Esophagus muscularis mucosa (tissue), 4 donors: ENCODE measurements around the gene CCDC159. TPM values are rescaled to one million over a fixed set of nuclear protein-coding genes. Genes with fewer than 3 reads are reported as not detected.
"Not testable (repeated sequence)": the region's sequence is repeated elsewhere in the genome, so short reads cannot be mapped to it uniquely, and the experiment has no call there.

Source experiments
- DNase-seq: peaks from one replicate; pipeline ENCODE4 v3.0.0-alpha.2; 2017; ENCODE audit errors: extremely low spot score
- H3K27ac ChIP-seq, 4 donors: fragments of 200-600 bp; sonication (generic); replicated peaks in 1 of 4; 1 replicate in 3 of 4; 2 replicates in 1 of 4; pipeline ENCODE4 v1.5.1; 2016 to 2019; ENCODE audit warnings: mild to moderate bottlenecking in 1 of 4
- H3K27me3 ChIP-seq, 4 donors: fragments of 200-600 bp; sonication (generic); one replicate each; pipeline versions ENCODE4 v1.5.1 to v1.6.0; 2016 to 2019
- H3K36me3 ChIP-seq, 4 donors: fragments of 200-600 bp; sonication (generic); one replicate each; pipeline ENCODE4 v1.5.1; 2016 to 2019
- H3K4me1 ChIP-seq, 4 donors: fragments of 200-600 bp; sonication (generic); one replicate each; pipeline ENCODE4 v1.5.1; 2016 to 2019
- H3K4me3 ChIP-seq, 4 donors: fragments of 200-600 bp; sonication (generic); 1 replicate in 2 of 4; 2 replicates in 2 of 4; pipeline ENCODE4 v1.5.1; 2016 to 2019; ENCODE audit warnings: mild to moderate bottlenecking in 4 of 4, moderate library complexity in 1 of 4
- H3K9me3 ChIP-seq, 4 donors: fragments of 200-600 bp; sonication (generic); 1 replicate in 3 of 4; 2 replicates in 1 of 4; pipeline ENCODE4 v1.5.1; 2016 to 2019
- EP300 ChIP-seq: sonication (generic); formaldehyde crosslinking; IDR thresholded peaks from one replicate; pipeline ENCODE4 v1.6.1; 2017; ENCODE audit warnings: antibody characterized with exemption
- POLR2A ChIP-seq: fragments of 450-650 bp; IDR thresholded peaks from one replicate; pipeline ENCODE4 v1.6.1; 2017; ENCODE audit warnings: antibody characterized with exemption, moderate library complexity, mild to moderate bottlenecking, low read depth
- POLR2AphosphoS5 ChIP-seq, 2 donors: sonication (generic); formaldehyde crosslinking; IDR thresholded peaks; one replicate each; pipeline ENCODE4 v1.6.1; 2017; ENCODE audit warnings: antibody characterized with exemption in 2 of 2
- WGBS: methylation state at CpG from one replicate; pipeline ENCODE4 v1.1.5; 2018; 5-methylcytosine and 5-hydroxymethylcytosine counted together
- intact Hi-C: fragments of 100-400 bp; cut with DNase I; formaldehyde crosslinking; loops from one replicate; pipeline ENCODE4 v1.15.1; 2023
- total RNA-seq, 4 donors: library from RNA; depleted of rRNA; stranded (reverse); fragments of >200 nt; gene quantifications; one replicate each; pipeline versions ENCODE4 v1.1.0 to v1.2.1, GENCODE V29; 2016
- TF ChIP-seq, protein P1 (sequence below), 3 experiments: fragments of 200-600 bp in 2 of 3; fragments of 450-650 bp in 1 of 3; sonication (generic) in 2 of 3; IDR thresholded peaks; one replicate each; pipeline ENCODE4 v1.5.1; 2017 to 2019; ENCODE audit warnings: antibody characterized with exemption in 3 of 3, mild to moderate bottlenecking in 2 of 3, moderate library complexity in 1 of 3

The CCDC159 gene
- total RNA-seq, 4 donors from 2014 or later: 8.3 to 17.6 (median 13.8) TPM

DNA sequence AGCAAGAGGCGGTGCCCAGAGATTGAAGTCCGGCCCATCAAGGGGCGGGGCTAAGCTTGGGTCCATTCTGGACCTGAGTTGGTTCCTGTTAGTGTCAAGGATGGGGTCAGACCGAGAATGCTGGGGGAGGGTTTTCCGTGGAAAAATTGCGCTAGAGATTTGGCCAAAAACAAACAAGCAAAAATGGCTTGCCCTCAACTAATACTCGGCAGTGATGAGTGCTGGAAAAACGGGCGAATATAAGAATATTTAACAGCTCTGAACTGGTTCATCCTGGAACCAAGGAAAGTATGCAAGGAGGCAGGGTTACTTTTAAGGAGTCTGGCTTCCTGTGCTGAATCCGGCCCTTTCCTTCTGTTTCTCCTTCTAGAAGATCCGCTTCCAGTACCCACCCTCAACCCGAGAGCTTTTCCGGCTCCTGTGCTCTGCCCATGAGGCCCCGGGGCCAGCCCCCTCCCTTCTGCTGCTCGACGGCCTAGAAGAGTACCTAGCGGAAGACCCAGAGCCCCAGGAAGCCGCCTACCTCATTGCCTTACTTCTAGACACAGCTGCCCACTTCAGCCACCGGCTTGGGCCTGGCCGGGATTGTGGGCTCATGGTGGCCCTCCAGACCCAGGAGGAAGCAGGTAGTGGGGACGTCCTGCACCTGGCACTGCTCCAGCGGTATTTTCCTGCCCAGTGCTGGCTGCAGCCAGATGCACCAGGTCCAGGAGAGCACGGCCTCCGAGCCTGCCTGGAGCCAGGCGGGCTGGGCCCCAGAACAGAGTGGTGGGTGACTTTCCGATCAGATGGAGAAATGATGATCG lies 29.0 kb downstream of the CCDC159 start:
- TF ChIP-seq POLR2AphosphoS5 (IDR thresholded peaks at IDR 0.05): peak; percentile 84 to 90
- TF ChIP-seq, protein P1, sequence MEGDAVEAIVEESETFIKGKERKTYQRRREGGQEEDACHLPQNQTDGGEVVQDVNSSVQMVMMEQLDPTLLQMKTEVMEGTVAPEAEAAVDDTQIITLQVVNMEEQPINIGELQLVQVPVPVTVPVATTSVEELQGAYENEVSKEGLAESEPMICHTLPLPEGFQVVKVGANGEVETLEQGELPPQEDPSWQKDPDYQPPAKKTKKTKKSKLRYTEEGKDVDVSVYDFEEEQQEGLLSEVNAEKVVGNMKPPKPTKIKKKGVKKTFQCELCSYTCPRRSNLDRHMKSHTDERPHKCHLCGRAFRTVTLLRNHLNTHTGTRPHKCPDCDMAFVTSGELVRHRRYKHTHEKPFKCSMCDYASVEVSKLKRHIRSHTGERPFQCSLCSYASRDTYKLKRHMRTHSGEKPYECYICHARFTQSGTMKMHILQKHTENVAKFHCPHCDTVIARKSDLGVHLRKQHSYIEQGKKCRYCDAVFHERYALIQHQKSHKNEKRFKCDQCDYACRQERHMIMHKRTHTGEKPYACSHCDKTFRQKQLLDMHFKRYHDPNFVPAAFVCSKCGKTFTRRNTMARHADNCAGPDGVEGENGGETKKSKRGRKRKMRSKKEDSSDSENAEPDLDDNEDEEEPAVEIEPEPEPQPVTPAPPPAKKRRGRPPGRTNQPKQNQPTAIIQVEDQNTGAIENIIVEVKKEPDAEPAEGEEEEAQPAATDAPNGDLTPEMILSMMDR (IDR thresholded peaks at IDR 0.05): no peak
- DNase-seq: no peak
- 8% methylated on average over 21 of the region's 27 CpGs for WGBS
- Histone ChIP-seq H3K27ac (peak overlapping the region; percentile 84 to 95 (median 90)), H3K4me3 (peak overlapping the region; percentile 59 to 78 (median 66)), H3K9me3 (no peaks in the 10 kb centered on the region), H3K4me1 (peaks cover 32 to 52% (median 50%) of the 10 kb centered on the region in 4 donors), H3K27me3 (no peaks in the 10 kb centered on the region), H3K36me3 (peaks cover 0 to 12% (median 4%) of the 10 kb centered on the region in 4 donors)
- intact Hi-C loops: no loop called here

DNA sequence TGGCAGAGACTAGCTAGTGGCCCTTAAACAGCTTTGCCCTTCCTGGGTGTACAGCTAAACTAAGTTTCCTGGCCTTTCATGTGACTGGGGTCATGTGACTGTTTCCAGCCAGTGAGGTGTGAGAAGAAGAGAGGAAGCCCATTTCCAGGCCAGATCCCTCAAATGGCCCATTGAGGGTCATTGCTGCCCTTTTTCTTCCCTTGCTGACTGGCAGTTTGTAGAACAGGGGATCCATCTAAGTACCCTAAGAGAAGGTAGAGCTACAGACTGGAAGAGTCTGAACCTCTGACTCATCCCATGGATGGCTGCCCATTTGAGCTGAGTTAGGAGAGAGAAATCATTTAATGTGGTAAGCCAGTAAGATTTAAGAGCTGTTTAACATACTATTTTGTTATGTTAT lies 30.9 kb downstream of the CCDC159 start:
- peak overlapping the region; percentile 33 to 90 (median 52) for H3K27ac ChIP-seq
- peaks cover 0 to 9% (median 6%) of the 10 kb centered on the region in 4 donors for H3K27me3 ChIP-seq
- no peak for DNase-seq
- no peaks in the 10 kb centered on the region for H3K9me3 ChIP-seq
- H3K4me3 ChIP-seq: no peak overlapping the region
- peaks cover 0 to 12% (median 4%) of the 10 kb centered on the region in 4 donors for H3K36me3 ChIP-seq
- peaks cover 43 to 66% (median 65%) of the 10 kb centered on the region in 4 donors for H3K4me1 ChIP-seq
- intact Hi-C loops: no loop called here
- TF ChIP-seq POLR2AphosphoS5 (IDR thresholded peaks at IDR 0.05) (no peak), EP300 (no peak), POLR2A (no peak)
- TF ChIP-seq, protein P1 (IDR thresholded peaks at IDR 0.05): no peak

DNA sequence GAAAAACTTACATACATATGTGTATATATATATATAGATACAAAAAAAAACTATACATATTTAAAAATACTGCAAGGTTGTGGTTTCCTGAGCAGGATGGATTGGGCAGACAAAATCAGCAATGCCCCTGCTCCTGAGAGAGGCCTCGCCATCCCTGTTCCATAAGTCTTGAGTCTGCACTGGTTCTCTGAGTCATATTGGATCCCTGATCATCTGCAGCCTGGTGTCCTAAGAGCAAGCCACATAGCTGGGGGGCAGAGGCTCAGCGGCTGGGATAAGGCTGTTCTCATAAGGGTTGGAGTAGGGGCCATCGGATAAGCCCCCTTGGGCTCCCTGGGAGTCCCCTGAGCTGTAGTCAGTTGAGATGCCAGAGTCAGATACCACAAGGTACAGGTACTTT lies 31.4 kb downstream of the CCDC159 start:
- peak overlapping the region; percentile 33 to 90 (median 52) for H3K27ac ChIP-seq
- intact Hi-C loops: no loop called here
- no peak for DNase-seq
- peaks cover 0 to 12% (median 4%) of the 10 kb centered on the region in 4 donors for H3K36me3 ChIP-seq
- TF ChIP-seq EP300 (no peak), POLR2A (no peak), POLR2AphosphoS5 (IDR thresholded peaks at IDR 0.05) (no peak)
- TF ChIP-seq, protein P1 (IDR thresholded peaks at IDR 0.05): no peak
- H3K4me1 ChIP-seq: peaks cover 44 to 72% (median 69%) of the 10 kb centered on the region in 4 donors
- H3K27me3 ChIP-seq: peaks cover 0 to 14% (median 10%) of the 10 kb centered on the region in 4 donors
- WGBS: 100% methylated on average over 3 of the region's 3 CpGs
- no peaks in the 10 kb centered on the region for H3K9me3 ChIP-seq
- no peak overlapping the region for H3K4me3 ChIP-seq

DNA sequence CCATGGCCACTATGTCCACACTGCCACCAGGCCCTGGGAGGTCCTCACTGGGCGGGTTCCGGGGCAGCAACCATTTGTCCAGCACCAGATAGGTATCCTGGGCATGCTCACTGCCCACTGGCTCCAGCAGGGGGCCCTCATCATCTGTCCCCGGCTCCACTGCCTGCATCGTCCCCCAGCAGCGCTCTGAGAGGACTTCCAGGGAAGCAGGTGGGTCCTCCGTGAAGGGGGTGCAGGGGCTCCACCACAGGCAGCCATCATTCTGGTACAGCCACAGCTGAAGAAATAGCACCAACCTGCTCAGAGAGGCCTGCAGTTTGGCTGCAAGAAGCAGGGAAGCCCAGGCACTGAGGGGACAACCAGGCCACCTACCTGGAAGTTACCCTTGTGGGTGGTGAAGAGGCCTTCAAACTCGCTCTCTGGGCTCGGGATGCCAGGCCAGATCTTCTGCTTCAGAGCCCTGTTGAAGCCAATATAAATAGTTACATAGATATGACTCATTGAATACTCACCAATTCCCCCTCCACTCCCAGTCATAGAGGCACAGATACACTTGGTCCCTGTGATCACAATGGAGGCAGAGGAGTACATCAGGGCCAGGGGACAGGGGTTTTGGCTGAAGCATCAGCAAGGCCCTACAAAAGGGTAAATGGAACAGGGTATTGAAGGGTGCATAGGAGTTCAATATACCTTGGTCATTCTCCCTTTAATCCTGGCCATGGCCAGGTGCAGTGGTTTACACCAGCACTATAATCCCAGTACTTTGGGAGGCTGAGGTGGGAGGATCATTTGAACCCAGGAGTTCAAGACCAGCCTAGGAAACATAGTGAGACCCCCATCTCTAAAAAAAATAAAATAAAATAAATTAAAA lies 32.2 kb downstream of the CCDC159 start:
- TF ChIP-seq, protein P1 (IDR thresholded peaks at IDR 0.05): peak; percentile 28 to 69 (median 32)
- TF ChIP-seq POLR2A: no peak
- H3K9me3 ChIP-seq: no peaks in the 10 kb centered on the region
- peaks cover 0 to 12% (median 4%) of the 10 kb centered on the region in 4 donors for H3K36me3 ChIP-seq
- no peak for DNase-seq
- WGBS: 49% methylated on average over 7 of the region's 8 CpGs
- peaks cover 0 to 22% (median 18%) of the 10 kb centered on the region in 4 donors for H3K27me3 ChIP-seq
- H3K4me3 ChIP-seq: no peak overlapping the region
- H3K4me1 ChIP-seq: peaks cover 52 to 78% (median 76%) of the 10 kb centered on the region in 4 donors
- intact Hi-C loops: no loop called here
- peak overlapping the region; percentile 33 to 90 (median 52) for H3K27ac ChIP-seq

DNA sequence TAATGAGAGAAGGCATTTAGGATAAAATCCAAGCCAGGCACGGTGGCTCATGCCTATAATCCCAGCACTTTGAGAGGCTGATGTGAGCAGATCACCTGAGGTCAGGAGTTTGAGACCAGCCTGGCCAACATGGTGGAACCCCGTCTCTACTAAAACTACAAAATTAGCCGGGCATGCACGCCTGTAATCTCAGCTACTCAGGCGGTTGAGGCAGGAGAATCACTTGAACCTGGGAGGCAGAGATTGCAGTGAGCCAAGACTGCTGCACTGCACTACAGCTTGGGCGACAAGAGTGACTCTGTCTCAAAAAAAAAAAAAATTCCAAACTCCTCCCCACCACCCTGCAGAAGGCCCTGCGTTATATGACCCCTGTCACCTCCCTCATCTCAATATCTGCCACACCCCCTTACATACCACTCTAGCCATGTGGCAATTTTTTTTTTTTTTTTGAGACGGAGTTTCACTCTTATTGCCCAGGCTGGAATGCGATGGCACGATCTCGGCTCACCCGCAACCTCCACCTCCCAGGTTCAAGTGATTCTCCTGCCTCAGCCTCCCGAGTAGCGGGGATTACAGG lies 33.0 kb downstream of the CCDC159 start:
- peaks cover 0 to 30% (median 23%) of the 10 kb centered on the region in 4 donors for H3K27me3 ChIP-seq
- H3K27ac ChIP-seq, H3K4me3 ChIP-seq, H3K9me3 ChIP-seq, DNase-seq, intact Hi-C loops: not testable (repeated sequence)
- peaks cover 0 to 12% (median 4%) of the 10 kb centered on the region in 4 donors for H3K36me3 ChIP-seq
- WGBS: 92% methylated on average over 14 of the region's 14 CpGs
- H3K4me1 ChIP-seq: peaks cover 54 to 78% (median 76%) of the 10 kb centered on the region in 4 donors
